WI38 (cell line): ENCODE results near the gene WNK2.

ENCODE experiments used
- H3K4me3 ChIP-seq: 2 replicates; pipeline ENCODE4 v1.5.1; 2011; ENCODE audit warnings: low read depth, mild to moderate bottlenecking, control low read depth, low read length
- CTCF ChIP-seq: IDR thresholded peaks from 2 replicates; pipeline ENCODE4 v1.5.1; 2012; ENCODE audit warnings: low read depth, mild to moderate bottlenecking, control low read depth, low read length

The WNK2 gene

GRCh38 chr9:93261735-93262523 lies 78.0 kb downstream of the WNK2 start:
- H3K4me3 ChIP-seq, result no peak overlapping the region
- no peak for TF ChIP-seq CTCF

GRCh38 chr9:93262537-93263310 lies 78.8 kb downstream of the WNK2 start:
- no peak for TF ChIP-seq CTCF
- H3K4me3 ChIP-seq, result no peak overlapping the region

GRCh38 chr9:93263334-93264229 lies 79.6 kb downstream of the WNK2 start:
- no peak for TF ChIP-seq CTCF
- H3K4me3 ChIP-seq, result no peak overlapping the region

GRCh38 chr9:93264338-93265125 lies 80.6 kb downstream of the WNK2 start:
- TF ChIP-seq CTCF, result no peak
- H3K4me3 ChIP-seq, result no peak overlapping the region

- TF ChIP-seq CTCF, result no peak
- H3K4me3 ChIP-seq, result no peak overlapping the region
Measured at GRCh38 chr9:93265301-93265971, 81.5 kb downstream of the WNK2 start.

GRCh38 chr9:93265972-93266371 lies 82.0 kb downstream of the WNK2 start:
- no peak for TF ChIP-seq CTCF
- no peak overlapping the region for H3K4me3 ChIP-seq
